NCI-H748 (cell line): ENCODE measurements around the gene AGPAT2.
A peak's percentile ranks its signal among the peaks of the same experiment; 100 is the strongest.

Experiments
- DNase-seq: peaks from one replicate; lab custom pipeline; 2025; ENCODE audit not compliant: unreplicated experiment; lab: John Stamatoyannopoulos, UW

AGPAT2 gene

DNA sequence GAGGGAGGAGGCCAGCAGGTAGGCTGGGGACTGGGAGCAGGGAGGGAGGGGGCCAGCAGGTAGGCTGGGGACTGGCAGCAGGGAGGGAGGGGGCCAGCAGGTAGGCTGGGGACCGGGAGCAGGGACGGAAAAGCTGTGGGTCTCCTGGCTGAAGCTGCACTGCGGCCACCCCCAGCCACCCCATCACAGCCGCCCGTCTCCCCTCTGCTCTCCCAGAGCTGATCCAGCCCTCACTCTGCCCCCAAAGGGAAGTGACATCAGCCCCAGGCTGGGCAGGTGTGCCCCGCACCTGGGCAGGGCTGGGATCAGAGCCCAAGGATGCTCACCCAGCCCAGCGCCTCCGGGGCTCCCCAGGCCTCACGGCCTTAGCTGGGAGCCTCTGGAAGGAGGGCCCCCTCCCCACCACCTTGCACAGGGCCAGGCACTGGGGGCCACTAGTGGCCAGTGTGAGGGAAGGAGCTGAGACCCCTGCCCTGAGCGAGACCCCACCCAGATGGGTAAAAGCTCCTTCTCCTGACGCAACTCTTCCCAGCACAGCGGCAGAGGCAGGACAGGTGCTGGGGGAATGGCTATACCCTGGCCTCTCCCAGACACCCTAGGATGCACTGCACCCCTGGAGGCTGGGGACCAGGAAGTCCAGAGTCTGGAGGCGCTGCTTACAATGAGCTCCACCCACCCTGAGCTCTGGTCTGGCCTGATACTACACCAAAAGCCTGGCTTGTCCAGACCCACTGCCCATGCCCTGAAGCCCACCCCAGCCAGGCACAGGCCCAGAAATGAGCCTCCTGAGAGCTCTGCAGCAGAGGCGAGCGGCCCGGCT, 11.6 kb downstream of the AGPAT2 start:
- DNase-seq: no peak

DNA sequence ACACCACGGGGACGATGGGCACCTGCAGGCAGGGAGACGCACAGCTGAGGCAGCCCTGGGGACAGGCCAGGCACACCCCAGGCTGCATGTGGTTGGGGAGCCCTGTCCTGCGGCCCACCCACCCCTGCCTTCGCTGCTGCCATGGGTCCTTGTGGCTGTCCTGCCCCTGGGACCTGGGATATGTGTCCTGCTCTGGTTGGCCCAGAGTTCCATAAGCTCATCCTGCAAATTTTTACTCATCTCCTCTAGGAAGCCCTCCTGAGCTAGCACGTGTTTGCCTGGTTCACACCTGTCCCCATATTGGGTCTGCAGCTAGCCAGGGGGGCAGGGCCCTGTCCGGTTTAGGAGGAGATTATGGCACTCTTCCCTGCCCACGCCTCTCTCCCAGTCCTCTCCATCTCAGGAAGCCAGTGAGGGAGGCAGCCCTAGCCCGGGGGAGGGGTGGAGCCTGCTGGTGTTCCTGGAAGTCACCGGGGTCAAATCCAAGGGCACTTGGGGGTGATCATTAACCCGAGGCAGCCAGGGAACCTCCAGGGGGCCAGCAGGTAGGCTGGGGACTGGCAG, 12.4 kb downstream of the AGPAT2 start:
- DNase-seq: no peak

DNA sequence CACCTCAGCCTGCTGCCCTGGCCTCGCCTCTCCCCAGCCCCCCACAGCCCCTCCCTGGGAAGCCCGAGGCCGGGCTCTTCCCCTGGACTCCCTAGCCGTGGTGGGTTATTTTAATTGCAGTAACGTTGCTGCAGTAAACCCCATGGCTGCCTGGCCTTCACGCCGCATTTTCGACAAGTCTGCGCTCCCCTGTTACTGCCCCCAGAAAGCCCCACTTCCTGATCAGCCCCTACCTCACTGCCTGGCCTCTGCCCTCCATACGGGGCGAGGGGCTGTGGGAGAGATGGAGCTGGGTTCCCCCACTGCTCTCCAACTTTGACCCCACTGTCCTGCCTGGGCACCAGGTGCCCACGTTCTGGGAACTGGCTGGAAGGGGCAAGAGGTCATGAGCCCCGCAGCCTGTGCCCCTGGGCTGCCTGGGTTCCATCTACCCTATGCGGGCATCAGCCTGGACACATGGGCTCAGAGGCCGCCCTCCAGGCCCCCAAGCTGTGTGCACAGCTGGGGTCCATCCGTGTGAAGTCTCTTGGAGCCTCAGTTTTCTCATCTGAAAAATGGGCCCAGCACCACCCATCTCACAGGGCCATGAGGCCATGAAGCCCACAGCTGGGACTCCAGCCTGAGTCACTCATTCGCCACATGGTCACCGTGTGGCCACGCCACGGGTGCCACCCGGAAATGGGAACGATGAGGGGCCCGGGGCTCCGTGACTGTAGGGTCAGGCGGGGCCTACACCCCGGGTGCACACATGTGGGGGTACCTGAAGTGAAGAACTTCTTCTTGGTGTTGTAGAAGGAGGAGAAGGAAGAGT, 13.1 kb downstream of the AGPAT2 start:
- no peak for DNase-seq

DNA sequence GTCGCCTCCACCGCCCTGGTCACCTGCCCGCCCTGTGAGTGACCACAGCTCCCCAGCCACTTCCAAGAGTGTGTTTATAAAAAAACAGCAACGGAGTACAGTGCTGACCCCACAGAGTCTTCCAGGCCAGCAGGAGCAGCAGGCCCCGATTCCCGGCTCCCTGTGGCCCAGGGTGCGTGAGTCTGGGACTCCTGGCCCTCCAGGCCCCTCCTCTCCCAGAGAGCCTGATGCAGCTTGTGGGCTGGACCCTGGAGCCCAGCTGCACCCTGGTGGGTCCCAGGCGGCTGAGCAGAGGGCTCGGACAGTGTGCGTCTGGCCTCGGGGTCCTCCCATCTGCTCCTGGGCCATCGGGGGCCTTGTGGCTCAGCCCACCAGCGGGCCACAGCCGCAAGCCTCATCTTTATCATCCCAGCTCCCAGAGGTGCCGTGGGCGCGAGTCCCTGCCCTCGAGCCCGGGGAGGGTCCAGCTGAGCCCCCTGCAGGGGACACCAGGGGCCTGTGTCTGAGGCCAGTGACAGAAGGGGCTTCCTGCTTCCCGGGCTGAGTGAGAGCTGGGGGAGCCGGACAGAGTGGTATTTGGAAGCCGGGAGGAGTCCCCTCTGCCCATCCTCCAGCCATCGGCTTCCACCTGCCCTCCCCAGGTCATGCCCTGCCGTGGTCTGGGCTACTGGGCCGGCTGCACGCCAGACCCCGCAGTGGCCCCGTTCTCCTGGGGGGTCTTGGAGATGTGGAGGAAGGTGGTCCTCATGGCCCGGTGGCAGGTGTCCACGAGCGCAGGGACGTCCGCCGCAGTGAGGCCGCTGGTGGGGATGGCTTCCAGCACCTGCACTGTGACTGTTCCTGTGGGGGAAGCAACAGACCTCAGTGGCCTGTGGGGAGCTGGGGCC, 13.9 kb downstream of the AGPAT2 start:
- DNase-seq: no peak

GRCh38 chr9:136672431-136673087, 14.7 kb downstream of the AGPAT2 start:
- DNase-seq: no peak

DNA sequence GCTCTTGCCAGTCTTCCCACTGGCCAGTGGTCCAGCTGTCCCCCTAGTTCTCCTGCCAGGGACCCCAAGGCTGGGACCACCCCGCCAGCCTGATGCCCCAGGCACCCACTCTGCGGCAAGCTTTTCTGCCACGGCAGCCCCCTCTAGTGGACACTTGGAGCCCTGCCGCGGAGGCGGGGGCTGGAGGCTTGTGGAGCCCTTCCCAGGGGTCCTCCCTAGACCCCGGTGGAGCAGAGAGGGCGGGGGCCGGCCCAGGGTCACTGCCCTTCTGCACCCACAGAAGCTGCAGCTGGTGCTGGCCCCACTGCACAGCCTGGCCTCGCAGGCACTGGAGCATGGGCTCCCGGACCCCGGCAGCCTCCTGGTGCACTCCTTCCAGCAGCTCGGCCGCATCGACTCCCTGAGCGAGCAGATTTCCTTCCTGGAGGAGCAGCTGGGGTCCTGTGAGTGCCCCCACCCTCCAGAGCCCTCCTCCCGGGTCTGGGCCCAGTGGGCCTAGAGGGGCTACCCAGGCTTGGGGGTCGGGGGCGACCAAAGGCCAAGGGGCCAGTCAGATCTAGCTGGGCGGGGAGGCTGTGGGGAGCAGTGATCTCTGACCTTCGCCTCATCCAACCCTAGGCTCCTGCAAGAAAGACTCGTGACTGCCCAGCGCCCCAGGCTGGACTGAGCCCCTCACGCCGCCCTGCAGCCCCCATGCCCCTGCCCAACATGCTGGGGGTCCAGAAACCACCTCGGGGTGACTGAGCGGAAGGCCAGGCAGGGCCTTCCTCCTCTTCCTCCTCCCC, 15.4 kb downstream of the AGPAT2 start:
- DNase-seq: peak; percentile 39

- DNase-seq: no peak
Measured at GRCh38 chr9:136671254-136671614, 16.0 kb downstream of the AGPAT2 start.

- DNase-seq: no peak
Measured at GRCh38 chr9:136670576-136671253, 16.5 kb downstream of the AGPAT2 start.

DNA sequence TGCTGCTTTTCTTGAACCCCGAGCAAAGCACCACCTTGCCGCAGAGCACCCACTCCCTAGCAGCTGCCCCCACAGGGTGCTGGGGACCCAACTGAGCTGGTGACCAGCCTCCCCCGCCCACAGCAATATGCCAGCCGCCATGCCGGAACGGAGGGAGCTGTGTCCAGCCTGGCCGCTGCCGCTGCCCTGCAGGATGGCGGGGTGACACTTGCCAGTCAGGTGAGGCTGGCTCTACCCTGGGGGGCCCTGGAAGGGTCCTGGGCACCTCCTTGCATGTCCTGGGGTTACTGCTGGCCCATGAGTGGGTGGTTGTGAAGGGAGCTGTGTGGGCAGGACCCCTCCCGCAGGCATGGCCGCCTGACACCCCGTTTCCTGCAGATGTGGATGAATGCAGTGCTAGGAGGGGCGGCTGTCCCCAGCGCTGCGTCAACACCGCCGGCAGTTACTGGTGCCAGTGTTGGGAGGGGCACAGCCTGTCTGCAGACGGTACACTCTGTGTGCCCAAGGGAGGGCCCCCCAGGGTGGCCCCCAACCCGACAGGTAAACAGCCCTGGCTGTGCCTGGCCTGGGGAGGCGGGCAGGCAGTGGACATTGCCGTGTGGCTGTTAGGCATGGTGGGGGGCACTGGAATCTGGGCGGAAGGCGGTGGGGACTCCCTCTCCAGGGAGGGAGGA, 17.3 kb downstream of the AGPAT2 start:
- DNase-seq: no peak

- DNase-seq: no peak
Measured at GRCh38 chr9:136668983-136669790, 18.1 kb downstream of the AGPAT2 start.

GRCh38 chr9:136667940-136668760, 19.1 kb downstream of the AGPAT2 start:
- DNase-seq: no peak

GRCh38 chr9:136667214-136667939, 19.9 kb downstream of the AGPAT2 start:
- DNase-seq: no peak

- no peak for DNase-seq
Measured at GRCh38 chr9:136666372-136667213, 20.7 kb downstream of the AGPAT2 start.

DNA sequence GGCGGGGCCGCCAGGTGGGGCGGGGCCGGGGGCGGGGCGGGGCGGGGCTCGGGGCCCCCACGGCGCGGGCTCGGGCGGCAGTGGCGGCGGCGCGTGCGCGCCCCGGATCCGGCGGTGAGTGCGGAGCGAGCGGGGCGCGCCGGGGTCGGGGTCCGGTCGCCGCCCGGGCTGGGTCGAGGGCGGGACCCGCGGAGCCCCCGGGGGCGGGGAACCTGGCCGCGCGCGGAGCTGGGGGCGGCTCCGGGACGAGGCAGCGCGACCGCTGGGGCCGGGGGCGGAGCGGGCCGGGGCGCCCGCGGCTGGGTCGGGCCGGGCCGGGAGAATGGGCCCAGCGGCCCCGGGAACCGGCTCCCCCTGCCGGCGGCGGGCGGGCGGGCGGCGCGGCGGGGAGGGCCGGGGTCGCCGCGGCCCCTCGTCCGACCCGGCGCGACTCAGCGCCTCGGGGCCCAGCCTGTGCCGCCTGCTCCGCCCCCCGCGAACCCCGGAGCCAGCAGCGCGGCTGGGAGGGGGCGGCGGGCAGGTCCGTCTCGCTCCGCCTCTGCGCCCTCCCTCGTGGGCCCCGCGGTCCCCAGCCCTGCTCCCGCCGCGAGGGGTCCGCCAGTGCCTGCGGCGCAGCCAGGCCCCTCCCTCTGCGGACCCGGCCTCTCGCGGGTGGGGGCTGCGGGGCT, 21.4 kb downstream of the AGPAT2 start:
- no peak for DNase-seq
